A673 (cell line): ENCODE data around the gene R3HDM4. TPM values are rescaled to one million over a fixed set of nuclear protein-coding genes. Genes with fewer than 3 reads are reported as not detected.

Experiments
- BruUV-seq: library from RNA; stranded (reverse); fragments of 400-500 nt; replicated peaks from 2 replicates; lab custom pipeline; 2021; lab: Mats Ljungman, UMichigan
- CTCF ChIA-PET: fragments of 300-600 bp; sonication (Branson Sonifier 250); formaldehyde crosslinking; loops from one replicate; lab custom pipeline; 2022; ENCODE audit warnings: antibody characterized with exemption; lab: Charles Lee
- POLR2A ChIA-PET: fragments of 300-600 bp; sonication (Branson Sonifier 250); formaldehyde crosslinking; loops from one replicate; lab custom pipeline; 2022; ENCODE audit warnings: antibody characterized with exemption; ENCODE audit not compliant: low non-redundant PET; lab: Charles Lee
- DNase-seq: peaks from one replicate; pipeline ENCODE4 v3.0.0-alpha.2; 2015; ENCODE audit warnings: low spot score
- H3K27ac ChIP-seq: fragments of 200-600 bp; sonication (generic); 2 replicates; pipeline ENCODE4 v1.5.1; 2016; ENCODE audit warnings: mixed run types, low read depth, mild to moderate bottlenecking, mixed read lengths, antibody characterized with exemption, low read length; ENCODE audit not compliant: poor library complexity, severe bottlenecking
- H3K27me3 ChIP-seq: fragments of 200-600 bp; sonication (generic); replicated peaks from 2 replicates; pipeline ENCODE4 v1.6.1; 2017; ENCODE audit warnings: mixed run types, low read depth, mild to moderate bottlenecking, mixed read lengths, antibody characterized with exemption, low read length; ENCODE audit not compliant: insufficient read depth, poor library complexity
- H3K36me3 ChIP-seq: fragments of 200-600 bp; sonication (generic); 2 replicates; pipeline ENCODE4 v1.6.1; 2016; ENCODE audit warnings: mixed run types, mild to moderate bottlenecking, mixed read lengths, antibody characterized with exemption, low read length; ENCODE audit not compliant: insufficient read depth, poor library complexity, severe bottlenecking
- H3K4me1 ChIP-seq: fragments of 200-600 bp; sonication (generic); 2 replicates; pipeline ENCODE4 v1.6.1; 2017; ENCODE audit warnings: mixed run types, mild to moderate bottlenecking, mixed read lengths, antibody characterized with exemption, low read length; ENCODE audit not compliant: insufficient read depth, poor library complexity, severe bottlenecking
- H3K4me3 ChIP-seq: fragments of 200-600 bp; sonication (generic); 2 replicates; pipeline ENCODE4 v1.5.1; 2016; ENCODE audit warnings: low read depth, mixed run types, mild to moderate bottlenecking, mixed read lengths, low read length; ENCODE audit not compliant: poor library complexity, severe bottlenecking
- H3K9me3 ChIP-seq: fragments of 200-600 bp; sonication (generic); 2 replicates; pipeline ENCODE4 v1.6.1; 2016; ENCODE audit warnings: mixed run types, low read depth, mild to moderate bottlenecking, mixed read lengths, antibody characterized with exemption, low read length; ENCODE audit not compliant: poor library complexity, severe bottlenecking
- EZH2 ChIP-seq: fragments of 200-600 bp; sonication (generic); IDR thresholded peaks from 2 replicates; pipeline ENCODE4 v1.6.1; 2017; ENCODE audit warnings: borderline replicate concordance, low read depth, mild to moderate bottlenecking, mixed read lengths, antibody characterized with exemption, low read length; ENCODE audit not compliant: poor library complexity, severe bottlenecking
- intact Hi-C: fragments of 100-400 bp; cut with micrococcal nuclease; formaldehyde crosslinking; loops from one replicate; pipeline ENCODE4 v1.10.0; 2022; ENCODE audit not compliant: unreplicated experiment
- total RNA-seq: library from RNA; stranded (reverse); gene quantifications from 2 replicates; pipeline ENCODE4 v1.2.3, GENCODE V29; 2021
- TF ChIP-seq, protein P1 (sequence below): fragments of 300-800, 200-600 bp; sonication (generic); conservative IDR thresholded peaks from 2 replicates; pipeline ENCODE4 v1.5.1; 2017; ENCODE audit warnings: low read depth, mild to moderate bottlenecking, antibody characterized with exemption, low read length, moderate library complexity, mixed read lengths

R3HDM4 gene
- total RNA-seq, 1 experiment from 2014 or later = 39.3 TPM

DNA sequence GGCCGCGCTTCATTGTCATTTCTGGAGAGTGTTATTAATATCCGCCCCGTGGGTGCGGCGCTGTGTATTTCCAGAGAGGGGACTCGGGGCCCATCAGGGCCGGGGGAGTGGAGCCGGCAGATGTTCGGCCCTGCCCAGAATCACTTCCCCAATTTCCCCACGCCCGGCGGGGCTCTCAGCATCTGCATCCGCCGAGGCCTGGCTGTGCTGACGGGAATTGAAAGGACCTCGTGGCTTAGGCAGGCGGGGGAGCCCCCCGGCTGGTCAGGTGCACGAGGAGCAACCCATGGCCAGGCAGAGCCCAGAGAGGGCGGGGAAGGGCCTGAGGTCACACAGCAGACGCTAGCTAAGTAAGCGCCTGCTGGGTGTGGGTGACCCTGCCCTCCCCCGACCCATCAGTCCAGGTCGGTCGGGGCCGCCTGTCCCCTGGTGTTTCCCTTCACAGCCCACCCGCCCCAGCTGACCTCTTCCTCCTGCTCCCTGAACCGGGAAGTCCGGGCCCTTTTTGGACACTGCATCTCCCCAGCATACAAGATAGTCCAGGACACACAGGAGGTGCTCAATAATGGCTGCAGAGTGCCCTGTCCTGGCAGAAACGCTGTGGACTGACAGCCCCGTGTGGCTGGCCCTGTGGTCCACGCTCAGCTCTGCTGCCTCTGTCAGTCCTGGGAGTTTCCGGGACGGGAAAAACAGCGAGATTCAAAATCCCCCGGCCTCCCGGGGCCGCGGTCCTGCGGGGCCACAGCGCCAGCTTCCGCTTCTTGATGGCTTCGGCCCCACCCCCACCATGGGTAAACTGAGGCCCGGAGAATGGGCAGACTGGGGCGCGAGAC, 34.9 kb upstream of the R3HDM4 start:
- BruUV-seq = no TSS peak
- H3K9me3 ChIP-seq = no peaks in the 10 kb centered on the region
- no peak overlapping the region for H3K4me3 ChIP-seq
- DNase-seq = no peak
- ChIA-PET POLR2A (no interaction called here), CTCF (no interaction called here)
- H3K4me1 ChIP-seq = peaks cover 5% of the 10 kb centered on the region
- intact Hi-C loops = no loop called here
- no peaks in the 10 kb centered on the region for H3K36me3 ChIP-seq
- H3K27me3 ChIP-seq = no peaks in the 10 kb centered on the region
- TF ChIP-seq, protein P1, sequence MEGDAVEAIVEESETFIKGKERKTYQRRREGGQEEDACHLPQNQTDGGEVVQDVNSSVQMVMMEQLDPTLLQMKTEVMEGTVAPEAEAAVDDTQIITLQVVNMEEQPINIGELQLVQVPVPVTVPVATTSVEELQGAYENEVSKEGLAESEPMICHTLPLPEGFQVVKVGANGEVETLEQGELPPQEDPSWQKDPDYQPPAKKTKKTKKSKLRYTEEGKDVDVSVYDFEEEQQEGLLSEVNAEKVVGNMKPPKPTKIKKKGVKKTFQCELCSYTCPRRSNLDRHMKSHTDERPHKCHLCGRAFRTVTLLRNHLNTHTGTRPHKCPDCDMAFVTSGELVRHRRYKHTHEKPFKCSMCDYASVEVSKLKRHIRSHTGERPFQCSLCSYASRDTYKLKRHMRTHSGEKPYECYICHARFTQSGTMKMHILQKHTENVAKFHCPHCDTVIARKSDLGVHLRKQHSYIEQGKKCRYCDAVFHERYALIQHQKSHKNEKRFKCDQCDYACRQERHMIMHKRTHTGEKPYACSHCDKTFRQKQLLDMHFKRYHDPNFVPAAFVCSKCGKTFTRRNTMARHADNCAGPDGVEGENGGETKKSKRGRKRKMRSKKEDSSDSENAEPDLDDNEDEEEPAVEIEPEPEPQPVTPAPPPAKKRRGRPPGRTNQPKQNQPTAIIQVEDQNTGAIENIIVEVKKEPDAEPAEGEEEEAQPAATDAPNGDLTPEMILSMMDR = no peak
- no peak for TF ChIP-seq EZH2
- no peak overlapping the region for H3K27ac ChIP-seq

DNA sequence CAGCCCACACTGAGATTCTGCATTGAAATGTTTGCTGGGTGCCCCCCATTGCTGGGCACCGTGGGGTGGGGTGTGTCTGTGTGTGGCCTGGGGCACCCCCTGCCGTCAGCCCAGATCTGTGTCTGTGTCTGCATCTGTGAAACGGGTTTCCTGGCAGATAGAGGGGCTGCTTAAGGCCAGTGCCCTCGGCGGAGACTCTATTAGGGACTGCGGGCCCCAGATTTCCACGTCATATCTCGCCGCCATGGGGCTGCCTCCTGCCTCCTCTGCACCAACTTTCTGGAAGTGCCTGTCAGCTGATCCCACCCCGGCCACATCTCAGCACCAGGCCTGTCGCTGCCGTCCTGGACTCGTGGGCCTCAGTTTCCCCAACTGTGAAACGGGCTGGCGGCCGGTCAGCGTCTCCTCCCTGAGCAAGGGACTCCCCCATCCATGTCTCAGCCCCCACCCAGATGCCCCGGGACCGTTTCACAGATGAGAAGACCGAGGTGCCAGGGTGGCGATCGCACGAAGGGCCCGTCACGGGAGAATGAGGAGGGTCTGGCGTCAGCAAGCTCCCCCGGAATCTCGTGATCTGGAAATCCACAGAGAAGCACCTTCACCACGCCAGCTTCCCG, 34.2 kb upstream of the R3HDM4 start:
- Histone ChIP-seq H3K9me3 (no peaks in the 10 kb centered on the region), H3K36me3 (no peaks in the 10 kb centered on the region), H3K27ac (no peak overlapping the region), H3K4me1 (no peaks in the 10 kb centered on the region), H3K27me3 (no peaks in the 10 kb centered on the region), H3K4me3 (no peak overlapping the region)
- intact Hi-C loops = no loop called here
- BruUV-seq = no TSS peak
- CTCF ChIA-PET = no interaction called here
- no peak for TF ChIP-seq EZH2
- TF ChIP-seq, protein P1 = no peak
- POLR2A ChIA-PET = no interaction called here
- DNase-seq = no peak

DNA sequence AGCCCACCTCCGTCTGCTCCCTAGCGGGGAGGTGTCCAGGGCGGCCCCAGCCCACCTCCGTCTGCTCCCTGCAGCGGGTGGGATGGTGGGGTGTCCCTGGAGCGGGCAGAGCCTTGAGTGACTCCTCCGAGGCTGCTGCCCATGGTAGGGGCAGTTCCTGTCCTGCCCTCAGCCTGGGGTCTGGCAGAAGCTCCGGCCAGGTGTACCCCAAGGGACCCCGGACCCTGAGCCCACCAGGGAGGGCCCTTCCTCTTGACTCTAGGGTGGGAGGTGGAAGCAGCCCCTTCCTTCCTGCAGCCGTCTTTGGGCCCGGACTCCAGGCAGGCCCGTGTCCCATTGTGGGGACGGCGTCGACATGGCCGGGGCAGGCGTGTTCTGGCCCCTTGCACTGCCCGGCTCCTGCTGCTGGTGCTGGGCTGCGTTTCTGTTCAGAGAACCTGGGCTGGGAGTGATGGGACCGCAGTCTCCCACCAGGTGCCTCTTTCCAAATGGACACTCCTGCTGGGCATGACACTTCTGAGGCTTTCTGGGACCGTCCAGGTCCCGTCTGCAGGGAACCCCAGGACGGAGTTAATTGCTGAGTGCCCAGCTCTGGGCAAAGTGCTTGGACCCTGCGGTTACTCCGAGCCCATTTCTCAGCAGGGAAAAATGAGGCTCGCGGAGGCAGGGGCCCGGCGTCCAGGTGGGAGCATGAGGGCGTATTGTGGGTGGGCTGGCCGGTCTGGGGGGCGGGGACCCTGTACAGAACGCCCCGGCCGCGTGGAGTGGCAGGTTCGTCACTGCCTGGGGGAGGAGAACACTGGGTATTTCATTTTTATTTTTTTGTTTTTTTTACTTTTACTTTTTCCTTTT, 32.6 kb upstream of the R3HDM4 start:
- Histone ChIP-seq H3K36me3 (no peaks in the 10 kb centered on the region), H3K27ac (no peak overlapping the region), H3K9me3 (no peaks in the 10 kb centered on the region), H3K4me3 (no peak overlapping the region), H3K4me1 (peaks cover 10% of the 10 kb centered on the region), H3K27me3 (no peaks in the 10 kb centered on the region)
- TF ChIP-seq, protein P1 = no peak
- TF ChIP-seq EZH2 = no peak
- DNase-seq = no peak
- ChIA-PET POLR2A (no interaction called here), CTCF (no interaction called here)
- intact Hi-C loops = no loop called here
- BruUV-seq = no TSS peak
